IPS-20b (cell line): Measurements from ENCODE around the gene SPRED1.

Source experiments
- H3K27ac ChIP-seq: one replicate; pipeline ENCODE4 v1.5.1; 2013; ENCODE audit warnings: low read length
- H3K27me3 ChIP-seq: 2 replicates; pipeline ENCODE4 v1.6.1; 2013; ENCODE audit warnings: mild to moderate bottlenecking, low read length, inconsistent platforms; ENCODE audit not compliant: insufficient read depth
- H3K36me3 ChIP-seq: 2 replicates; pipeline ENCODE4 v1.6.1; 2013; ENCODE audit warnings: low read depth, mild to moderate bottlenecking, inconsistent platforms, low read length, moderate library complexity; ENCODE audit not compliant: insufficient read depth
- H3K4me1 ChIP-seq: 2 replicates; pipeline ENCODE4 v1.6.1; 2013; ENCODE audit warnings: mild to moderate bottlenecking, control low read depth, inconsistent platforms, low read length, moderate library complexity; ENCODE audit not compliant: insufficient read depth
- H3K4me3 ChIP-seq: 2 replicates; pipeline ENCODE4 v1.5.1; 2013; ENCODE audit warnings: mild to moderate bottlenecking, low read length, inconsistent platforms
- H3K9ac ChIP-seq: 2 replicates; pipeline ENCODE4 v1.6.1; 2013; ENCODE audit warnings: low read depth, mild to moderate bottlenecking, inconsistent platforms, low read length, moderate library complexity
- H3K9me3 ChIP-seq: 2 replicates; pipeline ENCODE4 v1.6.1; 2013; ENCODE audit warnings: mild to moderate bottlenecking, low read depth, low read length, inconsistent platforms; ENCODE audit not compliant: insufficient read depth

The SPRED1 gene

DNA sequence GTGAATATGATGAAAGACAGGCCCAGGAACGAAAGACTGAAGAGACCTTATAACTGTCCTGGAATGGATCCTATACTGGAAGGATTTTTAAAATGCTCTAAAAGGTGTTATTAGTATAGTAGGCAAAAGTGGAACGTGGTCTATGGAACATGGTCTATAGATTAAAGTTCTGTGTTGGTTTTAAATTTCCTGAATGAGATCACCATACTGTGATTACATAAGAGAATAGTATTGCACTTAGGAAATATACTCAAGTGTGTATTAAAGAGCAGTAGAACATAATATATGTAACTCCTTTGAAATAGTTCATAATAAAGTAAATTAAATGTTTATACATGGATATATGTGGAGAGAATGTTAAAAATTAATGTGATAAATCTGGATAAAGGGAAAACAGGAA, 68.2 kb downstream of the SPRED1 start:
- Histone ChIP-seq H3K36me3 (peaks cover 40% of the 10 kb centered on the region), H3K4me3 (no peak overlapping the region), H3K4me1 (no peaks in the 10 kb centered on the region; the same call in 1 of the 2 replicates), H3K9ac (no peak overlapping the region), H3K27ac (no peak overlapping the region), H3K27me3 (no peaks in the 10 kb centered on the region), H3K9me3 (no peaks in the 10 kb centered on the region)

DNA sequence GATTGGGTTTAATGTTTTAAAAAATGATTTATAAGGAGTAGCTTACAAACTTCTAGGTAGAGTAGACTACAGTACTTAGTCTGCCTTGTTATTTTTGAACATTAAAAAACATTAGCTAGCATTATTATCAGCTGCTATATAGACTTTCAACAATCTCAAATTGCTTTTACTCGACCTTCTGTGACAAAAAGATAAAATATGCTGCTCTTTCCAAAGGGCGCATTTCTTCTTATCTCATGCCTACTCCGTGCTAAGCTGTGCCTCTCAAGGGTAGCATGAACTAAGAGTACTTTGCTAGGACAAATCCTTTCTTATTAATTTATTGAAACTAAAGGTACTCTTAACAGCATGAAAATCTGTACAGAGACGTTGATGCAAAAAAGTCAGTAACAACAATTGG, 71.3 kb downstream of the SPRED1 start:
- H3K27ac ChIP-seq: no peak overlapping the region
- no peaks in the 10 kb centered on the region for H3K9me3 ChIP-seq
- no peaks in the 10 kb centered on the region for H3K27me3 ChIP-seq
- no peaks in the 10 kb centered on the region; the same call in 1 of the 2 replicates for H3K4me1 ChIP-seq
- no peak overlapping the region for H3K4me3 ChIP-seq
- H3K36me3 ChIP-seq: peaks cover 69% of the 10 kb centered on the region
- H3K9ac ChIP-seq: no peak overlapping the region

DNA sequence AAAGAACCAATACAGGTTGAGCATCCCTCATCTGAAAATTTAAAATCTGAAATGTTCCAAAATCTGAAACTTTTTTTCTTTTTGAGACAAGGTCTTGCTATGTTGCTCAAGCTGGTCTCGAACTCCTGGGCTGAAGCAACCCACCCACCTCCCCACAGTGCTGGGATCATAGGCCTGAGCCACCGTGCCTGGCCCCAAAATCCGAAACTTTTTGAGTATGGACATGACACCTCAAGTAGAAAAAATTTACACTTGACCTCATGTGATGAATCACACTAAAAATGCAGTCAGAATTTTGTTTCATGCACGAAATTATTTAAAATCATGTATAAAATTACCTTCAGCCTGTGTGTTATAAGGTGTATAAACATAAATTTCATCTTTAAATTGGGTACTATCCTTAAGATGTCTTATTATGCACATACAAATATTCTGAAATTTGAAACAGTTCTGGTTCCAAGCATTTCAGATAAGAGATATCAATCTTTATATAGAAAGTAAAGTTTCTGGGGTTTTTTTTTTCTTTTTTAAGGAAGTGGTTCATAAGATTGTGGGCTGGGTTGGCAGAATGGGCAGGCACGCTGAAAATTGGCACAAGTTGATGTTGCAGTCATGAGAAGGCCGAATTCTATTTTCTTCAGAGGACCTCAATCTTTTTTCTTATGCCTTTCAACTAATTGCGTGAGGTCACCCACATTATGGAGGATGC, 72.5 kb downstream of the SPRED1 start:
- Histone ChIP-seq H3K9ac (no peak overlapping the region), H3K27me3 (no peaks in the 10 kb centered on the region), H3K4me1 (no peaks in the 10 kb centered on the region; the same call in 1 of the 2 replicates), H3K4me3 (no peak overlapping the region), H3K27ac (no peak overlapping the region), H3K36me3 (peaks cover 80% of the 10 kb centered on the region), H3K9me3 (no peaks in the 10 kb centered on the region)

DNA sequence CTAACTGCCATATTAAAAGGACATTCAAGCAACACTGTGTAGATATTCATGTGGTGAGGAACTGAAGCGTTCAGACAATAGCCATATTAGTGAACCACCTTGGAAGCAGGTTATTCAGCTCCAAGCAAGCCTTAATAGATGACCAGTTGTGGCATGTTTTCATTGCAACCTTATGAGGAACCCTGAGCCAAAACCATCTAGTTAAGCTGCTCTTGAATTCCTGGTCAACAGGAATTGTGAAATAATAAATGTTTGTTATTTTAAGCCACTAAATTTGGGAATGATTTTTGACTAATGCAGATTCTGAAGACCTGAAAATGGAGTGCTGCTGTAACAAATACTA, 73.0 kb downstream of the SPRED1 start:
- no peaks in the 10 kb centered on the region for H3K9me3 ChIP-seq
- H3K27ac ChIP-seq: no peak overlapping the region
- H3K27me3 ChIP-seq: no peaks in the 10 kb centered on the region
- H3K4me1 ChIP-seq: no peaks in the 10 kb centered on the region; the same call in 1 of the 2 replicates
- peaks cover 83% of the 10 kb centered on the region for H3K36me3 ChIP-seq
- no peak overlapping the region for H3K4me3 ChIP-seq
- no peak overlapping the region for H3K9ac ChIP-seq

DNA sequence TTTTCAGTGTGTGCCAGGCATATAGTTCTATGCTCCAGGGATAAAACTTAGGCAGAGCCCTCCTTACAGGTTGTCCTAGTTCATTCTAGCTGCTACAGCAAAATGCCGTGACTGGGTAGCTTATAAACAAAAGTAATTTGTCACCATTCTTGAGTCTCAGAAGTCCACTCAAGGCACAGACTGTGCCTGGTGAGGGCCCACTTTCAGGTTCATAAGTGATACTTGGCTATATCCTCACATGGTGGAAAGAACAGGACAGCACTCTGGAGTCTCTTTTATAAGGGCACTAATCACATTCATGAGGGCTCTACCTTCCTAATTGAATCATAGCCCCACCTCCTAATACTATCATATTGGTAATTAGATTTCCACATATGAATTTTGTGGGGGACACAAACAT, 80.1 kb downstream of the SPRED1 start:
- Histone ChIP-seq H3K4me1 (no peaks in the 10 kb centered on the region), H3K9me3 (no peaks in the 10 kb centered on the region), H3K4me3 (no peak overlapping the region), H3K9ac (no peak overlapping the region), H3K27ac (no peak overlapping the region), H3K36me3 (peaks cover 40% of the 10 kb centered on the region), H3K27me3 (no peaks in the 10 kb centered on the region)

DNA sequence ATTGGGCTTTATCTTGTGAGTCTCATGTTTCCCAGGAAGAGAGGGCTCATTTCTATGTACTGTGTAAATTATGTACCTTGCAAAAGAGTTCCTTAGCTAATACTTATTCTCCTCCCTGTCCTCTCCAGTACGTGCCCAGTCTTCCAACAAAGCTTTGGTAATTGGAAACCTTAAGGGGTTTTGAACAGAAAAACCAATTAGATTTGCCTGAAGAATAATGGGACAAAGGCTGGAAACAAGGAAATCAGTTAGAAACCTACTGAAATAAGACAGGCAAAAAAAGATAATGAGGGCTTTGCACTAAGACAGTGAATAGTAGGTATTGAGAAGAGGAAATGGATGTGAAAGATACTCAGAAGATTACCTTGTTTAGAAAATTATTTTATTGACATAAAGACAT, 82.5 kb downstream of the SPRED1 start:
- H3K36me3 ChIP-seq: peaks cover 26% of the 10 kb centered on the region
- H3K4me1 ChIP-seq: no peaks in the 10 kb centered on the region
- H3K4me3 ChIP-seq: no peak overlapping the region
- H3K27me3 ChIP-seq: no peaks in the 10 kb centered on the region
- no peaks in the 10 kb centered on the region for H3K9me3 ChIP-seq
- no peak overlapping the region for H3K27ac ChIP-seq
- no peak overlapping the region for H3K9ac ChIP-seq

DNA sequence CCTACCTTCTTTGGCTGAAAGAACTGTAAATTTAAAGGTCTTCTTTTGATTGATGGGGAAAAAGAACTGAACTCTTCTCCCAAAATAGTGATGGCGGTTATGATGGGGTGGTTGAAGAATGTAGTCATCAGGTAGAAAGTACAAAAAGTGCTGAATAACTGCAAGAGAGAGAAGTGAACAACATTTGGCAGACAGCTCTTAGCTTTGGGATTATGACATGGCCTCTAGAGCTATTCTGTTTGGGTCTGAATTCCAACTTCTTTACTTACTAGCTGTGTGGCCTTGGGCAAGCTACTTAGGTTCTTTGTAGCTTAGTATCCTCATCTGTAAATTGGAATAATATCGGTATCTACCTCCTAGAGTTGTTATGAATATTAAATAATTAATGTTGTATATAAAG, 91.7 kb downstream of the SPRED1 start:
- Histone ChIP-seq H3K9ac (no peak overlapping the region), H3K27me3 (no peaks in the 10 kb centered on the region), H3K36me3 (peaks cover 63% of the 10 kb centered on the region), H3K27ac (no peak overlapping the region), H3K9me3 (no peaks in the 10 kb centered on the region), H3K4me1 (no peaks in the 10 kb centered on the region), H3K4me3 (no peak overlapping the region)

DNA sequence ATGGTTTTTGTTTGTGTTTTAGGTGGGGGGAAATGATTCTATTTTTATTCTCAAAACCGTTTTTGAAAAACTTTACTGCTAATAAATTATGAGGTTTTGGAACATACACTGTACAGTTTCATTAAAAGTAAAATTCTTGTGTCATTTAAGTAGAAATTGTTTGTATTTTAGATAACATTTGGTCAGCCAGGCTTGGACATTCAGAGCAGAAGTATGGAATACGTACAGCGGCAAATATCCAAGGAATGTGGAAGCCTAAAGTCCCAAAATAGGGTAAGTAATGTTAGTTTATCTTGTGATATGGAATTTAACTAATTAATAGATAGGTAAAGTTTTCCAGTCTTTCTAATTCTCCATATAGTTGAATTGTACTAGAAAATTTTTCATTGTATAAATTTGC, 96.6 kb downstream of the SPRED1 start:
- H3K27me3 ChIP-seq: no peaks in the 10 kb centered on the region
- no peak overlapping the region for H3K4me3 ChIP-seq
- peaks cover 70% of the 10 kb centered on the region for H3K36me3 ChIP-seq
- no peaks in the 10 kb centered on the region for H3K4me1 ChIP-seq
- H3K9me3 ChIP-seq: no peaks in the 10 kb centered on the region
- no peak overlapping the region for H3K9ac ChIP-seq
- no peak overlapping the region for H3K27ac ChIP-seq

DNA sequence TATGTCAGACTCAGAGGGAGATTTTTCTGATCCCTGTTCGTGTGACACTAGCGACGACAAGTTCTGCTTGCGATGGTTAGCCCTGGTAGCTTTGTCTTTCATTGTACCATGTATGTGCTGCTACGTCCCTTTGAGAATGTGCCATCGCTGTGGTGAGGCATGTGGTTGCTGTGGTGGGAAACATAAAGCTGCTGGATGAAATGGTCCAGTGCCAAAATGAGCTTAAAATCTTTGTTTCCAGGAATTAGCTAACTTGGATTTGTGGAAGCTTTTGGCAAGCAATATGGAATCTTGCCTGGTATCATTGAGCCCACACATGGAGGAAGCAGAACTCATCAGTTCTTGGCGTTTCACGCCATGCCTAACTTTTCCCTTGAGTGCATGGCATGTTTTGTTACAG, 98.8 kb downstream of the SPRED1 start:
- no peak overlapping the region for H3K4me3 ChIP-seq
- H3K36me3 ChIP-seq: peaks cover 52% of the 10 kb centered on the region
- H3K9ac ChIP-seq: no peak overlapping the region
- H3K27me3 ChIP-seq: no peaks in the 10 kb centered on the region
- no peak overlapping the region for H3K27ac ChIP-seq
- peaks cover 5% of the 10 kb centered on the region; the same call in 1 of the 2 replicates for H3K4me1 ChIP-seq
- no peaks in the 10 kb centered on the region for H3K9me3 ChIP-seq

DNA sequence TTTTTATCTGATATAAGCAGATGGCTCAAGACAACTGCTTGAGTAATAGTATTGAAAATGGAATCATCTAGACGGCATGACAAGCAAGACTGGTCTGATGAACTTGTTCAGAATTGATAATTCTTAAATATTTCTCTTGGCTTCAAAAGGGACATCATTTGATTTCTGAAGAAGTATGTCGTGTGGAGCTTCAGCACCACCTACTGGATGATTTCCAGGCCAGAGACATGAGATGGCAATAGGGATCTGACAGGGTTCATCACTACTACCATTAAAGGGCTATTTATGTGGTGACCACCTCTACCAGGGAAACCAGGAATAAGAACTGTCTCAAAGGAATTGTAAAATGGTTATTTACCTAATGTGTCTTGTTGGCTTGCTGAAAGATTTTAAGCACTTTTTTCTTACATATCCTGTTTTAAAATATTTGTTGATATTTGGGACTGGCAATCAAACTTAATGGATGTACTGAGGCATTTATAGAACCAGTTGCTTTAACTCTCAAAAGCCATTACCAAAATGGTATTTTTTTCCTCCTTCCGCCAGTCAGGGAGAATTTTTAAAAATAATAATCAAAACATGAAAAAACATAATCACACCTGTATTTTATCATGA, 101.8 kb downstream of the SPRED1 start:
- Histone ChIP-seq H3K4me3 (no peak overlapping the region), H3K36me3 (peaks cover 43% of the 10 kb centered on the region), H3K27ac (no peak overlapping the region), H3K4me1 (peaks cover 5% of the 10 kb centered on the region; the same call in 1 of the 2 replicates), H3K27me3 (no peaks in the 10 kb centered on the region), H3K9me3 (no peaks in the 10 kb centered on the region), H3K9ac (no peak overlapping the region)

DNA sequence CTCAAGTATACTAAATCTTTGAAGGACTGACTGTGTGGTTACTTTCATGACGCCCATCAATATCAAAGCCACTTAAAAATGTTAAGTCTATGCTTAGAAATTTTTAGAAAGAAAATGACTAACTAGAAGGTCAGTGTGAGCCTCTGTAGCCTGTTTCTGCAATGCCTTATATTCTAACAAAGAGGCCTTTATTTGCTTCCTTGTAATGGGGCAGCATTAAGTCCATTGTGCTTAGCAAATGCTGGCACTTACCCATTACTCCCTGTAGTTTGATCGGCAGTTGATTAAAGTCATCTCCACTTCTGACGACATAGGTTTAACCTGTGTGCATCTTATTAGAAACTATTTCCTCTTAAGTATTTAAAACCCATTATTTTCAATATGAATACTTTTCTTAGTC, 109.7 kb downstream of the SPRED1 start:
- Histone ChIP-seq H3K9ac (no peak overlapping the region), H3K4me3 (no peak overlapping the region), H3K9me3 (no peaks in the 10 kb centered on the region), H3K27me3 (no peaks in the 10 kb centered on the region), H3K36me3 (no peaks in the 10 kb centered on the region), H3K27ac (no peak overlapping the region), H3K4me1 (no peaks in the 10 kb centered on the region)

DNA sequence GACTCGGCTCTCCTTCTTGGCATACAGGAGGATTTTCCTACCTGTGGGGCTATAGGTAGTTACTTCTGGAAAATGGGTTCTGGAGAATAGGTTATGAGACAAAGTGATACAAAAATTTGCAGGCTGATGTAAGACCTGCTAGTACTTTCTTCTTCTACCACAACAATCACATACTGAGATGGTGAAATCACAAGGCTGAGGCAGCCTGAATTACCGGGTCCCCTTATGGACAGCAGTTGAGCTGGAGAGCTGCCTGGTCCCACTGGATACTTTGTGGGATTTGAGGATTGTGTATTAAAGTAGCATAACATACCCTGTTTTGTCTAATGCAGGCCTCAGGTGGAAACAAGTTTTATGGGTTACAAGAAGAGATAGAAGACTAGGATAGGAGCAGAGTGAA, 114.8 kb downstream of the SPRED1 start:
- H3K4me1 ChIP-seq: no peaks in the 10 kb centered on the region

More for the DNA sequence above, 114.8 kb downstream of the SPRED1 start:
- Histone ChIP-seq H3K9ac (no peak overlapping the region), H3K27ac (no peak overlapping the region), H3K27me3 (no peaks in the 10 kb centered on the region), H3K9me3 (no peaks in the 10 kb centered on the region), H3K4me3 (no peak overlapping the region), H3K36me3 (no peaks in the 10 kb centered on the region)
